Thyroid gland (tissue), 4 donors: ENCODE data around the gene ALOXE3. TPM values are rescaled to one million over a fixed set of nuclear protein-coding genes. Genes with fewer than 3 reads are reported as not detected.
"Not testable (repeated sequence)": the region's sequence is repeated elsewhere in the genome, so short reads cannot be mapped to it uniquely, and the experiment has no call there.

Source experiments
- DNase-seq, 2 donors: peaks; one replicate each; pipeline ENCODE4 v3.0.0-alpha.2; 2019
- H3K27ac ChIP-seq, 3 donors: fragments of 200-600 bp; sonication (generic); 1 replicate in 2 of 3; 2 replicates in 1 of 3; pipeline ENCODE4 v1.5.1; 2016 to 2019; ENCODE audit warnings: mild to moderate bottlenecking in 1 of 3, moderate library complexity in 1 of 3
- H3K27me3 ChIP-seq: fragments of 200-600 bp; sonication (generic); one replicate; pipeline ENCODE4 v1.5.1; 2019
- H3K36me3 ChIP-seq, 2 donors: fragments of 200-600 bp; sonication (generic); one replicate each; pipeline ENCODE4 v1.5.1; 2016 to 2019
- H3K4me1 ChIP-seq, 2 donors: fragments of 200-600 bp; sonication (generic); one replicate each; pipeline ENCODE4 v1.5.1; 2017 to 2019
- H3K4me3 ChIP-seq, 3 donors: fragments of 200-600 bp; sonication (generic); replicated peaks in 1 of 3; 1 replicate in 2 of 3; 2 replicates in 1 of 3; pipeline ENCODE4 v1.5.1; 2016; ENCODE audit warnings: mild to moderate bottlenecking in 1 of 3
- H3K9me3 ChIP-seq: fragments of 200-600 bp; sonication (generic); one replicate; pipeline ENCODE4 v1.5.1; 2017
- CTCF ChIP-seq, 6 experiments: fragments of 200-600 bp in 3 of 6; fragments of 450-650 bp in 3 of 6; sonication (generic) in 3 of 6; IDR thresholded peaks; one replicate each; pipeline ENCODE4 v1.5.1; 2016 to 2019; ENCODE audit warnings: antibody characterized with exemption in 6 of 6, mild to moderate bottlenecking in 2 of 6, inconsistent platforms in 1 of 6, moderate library complexity in 1 of 6
- POLR2A ChIP-seq, 2 donors: fragments of 450-650 bp; IDR thresholded peaks; one replicate each; pipeline ENCODE4 v1.6.1; 2017; ENCODE audit warnings: antibody characterized with exemption in 2 of 2, mild to moderate bottlenecking in 2 of 2, moderate library complexity in 1 of 2
- WGBS, 2 donors: methylation state at CpG; one replicate each; pipeline ENCODE4 v1.1.5; 2017; 5-methylcytosine and 5-hydroxymethylcytosine counted together
- intact Hi-C: fragments of 100-400 bp; cut with DNase I; formaldehyde crosslinking; loops from one replicate; pipeline ENCODE4 v1.15.1; 2023
- total RNA-seq, 4 donors: library from RNA; depleted of rRNA; stranded (reverse); fragments of >200 nt; gene quantifications; one replicate each; pipeline ENCODE4 v1.2.3, GENCODE V29; 2016

Gene ALOXE3
- total RNA-seq, 4 donors from 2014 or later: not detected

- peak; percentile 76 to 79 for DNase-seq
- no peaks in the 10 kb centered on the region for H3K9me3 ChIP-seq
- H3K36me3 ChIP-seq: no peaks in the 10 kb centered on the region
- H3K4me3 ChIP-seq: peak overlapping the region in 1 of 3 donors; percentile 31
- H3K27ac ChIP-seq: no peak overlapping the region
- 0 to 2% methylated on average over 12 to 42 of the region's 63 CpGs for WGBS, 2 donors
- intact Hi-C loops: no loop called here
- no peaks in the 10 kb centered on the region for H3K27me3 ChIP-seq
- TF ChIP-seq POLR2A (IDR thresholded peaks at IDR 0.05): no peak
- peak; percentile 68 to 95 (median 86) for TF ChIP-seq CTCF (IDR thresholded peaks at IDR 0.05)
- H3K4me1 ChIP-seq: peaks cover 0 to 11% of the 10 kb centered on the region in 2 donors
These were observed 8.5 kb downstream of the ALOXE3 start for GRCh38 chr17:8109661-8110455.

- no peak for DNase-seq
- H3K27me3 ChIP-seq: no peaks in the 10 kb centered on the region
- TF ChIP-seq POLR2A (IDR thresholded peaks at IDR 0.05) (no peak), CTCF (IDR thresholded peaks at IDR 0.05) (no peak)
- peaks cover 0 to 11% of the 10 kb centered on the region in 2 donors for H3K4me1 ChIP-seq
- intact Hi-C loops: no loop called here
- H3K27ac ChIP-seq: no peak overlapping the region
- H3K9me3 ChIP-seq: no peaks in the 10 kb centered on the region
- no peaks in the 10 kb centered on the region for H3K36me3 ChIP-seq
- WGBS, 2 donors: 85 to 91% methylated on average over 20 to 30 of the region's 33 CpGs
- H3K4me3 ChIP-seq: no peak overlapping the region
These were observed 9.2 kb downstream of the ALOXE3 start for GRCh38 chr17:8108972-8109660.

GRCh38 chr17:8106980-8107379 lies 11.3 kb downstream of the ALOXE3 start:
- H3K4me3 ChIP-seq, H3K9me3 ChIP-seq, H3K36me3 ChIP-seq, DNase-seq, intact Hi-C loops, H3K27ac ChIP-seq, H3K27me3 ChIP-seq: not testable (repeated sequence)
- 82 to 86% methylated on average over 4 of the region's 4 CpGs for WGBS, 2 donors
- H3K4me1 ChIP-seq: peaks cover 0 to 11% of the 10 kb centered on the region in 2 donors

- H3K27ac ChIP-seq: no peak overlapping the region
- no peaks in the 10 kb centered on the region for H3K27me3 ChIP-seq
- H3K36me3 ChIP-seq: no peaks in the 10 kb centered on the region
- WGBS, 2 donors: 85% methylated on average over 5 of the region's 5 CpGs
- peaks cover 0 to 11% of the 10 kb centered on the region in 2 donors for H3K4me1 ChIP-seq
- no peak for TF ChIP-seq POLR2A (IDR thresholded peaks at IDR 0.05)
- TF ChIP-seq CTCF (IDR thresholded peaks at IDR 0.05): no peak
- intact Hi-C loops: no loop called here
- H3K4me3 ChIP-seq: no peak overlapping the region
- H3K9me3 ChIP-seq: no peaks in the 10 kb centered on the region
- DNase-seq: no peak
These were observed 12.3 kb downstream of the ALOXE3 start for GRCh38 chr17:8105957-8106398.

- intact Hi-C loops: no loop called here
- peaks cover 0 to 8% of the 10 kb centered on the region in 2 donors for H3K4me1 ChIP-seq
- 83 to 86% methylated on average over 8 of the region's 8 CpGs for WGBS, 2 donors
These were observed 13.4 kb downstream of the ALOXE3 start for GRCh38 chr17:8104911-8105310.

More at GRCh38 chr17:8104911-8105310, 13.4 kb downstream of the ALOXE3 start:
- Histone ChIP-seq H3K9me3 (no peaks in the 10 kb centered on the region), H3K36me3 (no peaks in the 10 kb centered on the region), H3K4me3 (no peak overlapping the region), H3K27ac (no peak overlapping the region), H3K27me3 (no peaks in the 10 kb centered on the region)
- TF ChIP-seq CTCF (IDR thresholded peaks at IDR 0.05) (no peak), POLR2A (IDR thresholded peaks at IDR 0.05) (no peak)
- DNase-seq: no peak
